Activated CD8-positive, alpha-beta memory T cell treated with anti-CD3 and anti-CD28 coated beads for 4 hours (primary cell): ENCODE measurements around the gene AP3M1.

ENCODE experiments used
- DNase-seq, 2 donors: peaks; one replicate each; pipeline ENCODE4 v3.0.0-alpha.2; 2020; ENCODE audit warnings: low read depth in 2 of 2

Gene AP3M1

DNA sequence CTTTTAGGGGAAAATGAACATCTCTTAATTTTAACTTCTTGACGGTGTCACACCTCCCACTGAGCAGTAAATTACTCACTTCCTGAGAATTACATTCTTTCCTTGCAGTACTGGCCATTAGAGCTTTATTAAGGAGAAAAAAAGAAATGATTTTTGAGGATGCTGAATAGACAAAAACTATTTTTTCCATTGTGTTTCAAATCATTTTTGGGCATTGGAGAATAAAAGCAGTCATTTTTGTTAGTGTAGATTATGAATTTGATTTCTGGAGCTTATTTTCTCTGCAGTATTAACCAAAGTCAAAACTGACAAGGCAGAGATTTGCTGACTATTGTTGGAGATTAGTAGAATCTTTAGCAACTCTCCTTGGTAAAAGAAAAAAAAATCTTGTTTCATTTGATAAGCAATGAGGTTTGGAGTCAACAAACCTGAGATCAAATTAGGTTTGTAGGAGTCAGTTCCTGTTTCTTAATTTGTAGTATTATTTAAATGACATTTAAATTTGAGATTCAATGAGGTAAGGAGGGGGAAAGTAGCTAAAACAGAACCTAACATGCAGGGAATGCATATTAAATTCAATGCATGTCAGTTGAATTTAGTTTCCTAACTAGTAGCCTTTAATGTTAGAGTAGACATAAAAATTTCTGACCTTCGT, 70.6 kb downstream of the AP3M1 start:
- no peak for DNase-seq

DNA sequence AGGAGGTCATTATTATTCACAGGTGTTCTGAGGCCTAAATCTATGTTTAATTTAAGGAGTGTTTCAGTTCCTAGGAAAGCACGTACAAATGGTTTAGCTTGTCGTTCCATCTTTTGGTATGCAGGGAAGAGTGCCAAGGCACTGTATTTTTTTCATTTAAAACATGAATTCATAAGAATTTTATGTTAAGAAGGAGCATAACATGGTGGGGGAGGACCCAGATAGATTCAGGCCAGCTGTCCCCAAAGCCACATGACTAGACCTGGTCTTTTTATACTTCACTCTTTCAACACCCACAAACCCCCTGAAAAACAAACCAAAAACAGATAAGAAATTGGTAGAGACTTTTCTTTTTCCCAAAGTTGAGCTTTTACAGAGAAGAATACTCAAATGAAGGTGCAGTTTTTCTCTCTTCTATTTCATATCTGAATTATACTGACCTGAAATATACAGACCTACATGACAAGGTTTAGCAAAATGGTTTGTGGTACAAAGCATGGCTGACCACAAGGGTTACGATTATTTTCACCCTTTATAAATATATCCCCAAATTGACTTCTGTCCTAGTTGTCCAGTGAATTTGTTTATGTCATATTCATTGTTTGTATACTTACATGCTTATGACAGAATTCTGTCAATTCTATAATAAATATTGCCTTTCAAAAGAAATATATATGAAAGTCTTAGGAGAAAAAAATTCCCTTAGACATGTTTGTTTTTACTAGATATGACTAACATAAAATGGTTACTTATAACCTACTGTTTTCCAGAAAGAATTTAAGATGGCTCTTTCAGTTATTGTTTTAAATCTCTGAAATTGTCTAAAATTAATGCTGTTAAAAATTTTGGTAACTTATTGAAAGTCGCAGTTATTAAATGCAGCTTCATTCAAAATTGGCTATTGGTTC, 71.3 kb downstream of the AP3M1 start:
- no peak for DNase-seq

DNA sequence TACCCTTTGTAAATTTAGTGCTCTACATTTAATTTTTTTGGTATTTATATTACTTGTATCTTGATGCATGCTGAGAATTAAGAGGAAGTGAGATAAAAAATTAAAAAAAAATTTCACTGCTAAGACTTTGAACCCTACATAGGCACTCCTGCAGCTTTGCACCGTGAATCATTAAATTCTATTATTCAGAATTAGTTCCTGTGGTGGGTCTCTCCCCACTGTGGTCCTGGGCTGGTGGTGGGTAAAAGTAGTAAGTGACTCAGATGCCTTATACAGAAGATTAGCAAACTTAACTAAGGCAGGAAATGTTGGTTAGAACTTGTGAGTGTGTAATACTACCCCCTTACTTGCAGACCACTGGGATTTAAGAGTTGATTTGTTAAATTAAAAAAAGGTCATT, 72.6 kb downstream of the AP3M1 start:
- peak; percentile 9 to 24 for DNase-seq

DNA sequence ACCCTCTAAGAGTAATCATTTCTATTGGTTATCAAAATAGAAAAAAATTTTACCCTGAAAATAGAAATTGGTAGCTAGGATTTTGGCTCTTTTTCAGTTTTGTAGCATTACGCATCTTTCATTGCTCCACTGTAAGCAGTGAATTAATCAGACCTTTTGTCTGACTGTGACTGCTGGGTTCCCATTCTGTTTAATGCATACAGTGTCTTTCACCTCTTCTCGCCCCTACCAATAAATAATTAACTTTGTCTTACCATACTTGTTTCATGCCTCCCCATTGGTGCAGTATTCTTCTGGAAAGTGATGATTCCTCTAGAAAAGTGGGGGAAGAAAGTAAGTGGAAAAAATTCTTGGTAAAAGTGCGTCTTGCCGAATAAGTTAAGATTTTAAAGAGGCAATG, 73.2 kb downstream of the AP3M1 start:
- DNase-seq: no peak

DNA sequence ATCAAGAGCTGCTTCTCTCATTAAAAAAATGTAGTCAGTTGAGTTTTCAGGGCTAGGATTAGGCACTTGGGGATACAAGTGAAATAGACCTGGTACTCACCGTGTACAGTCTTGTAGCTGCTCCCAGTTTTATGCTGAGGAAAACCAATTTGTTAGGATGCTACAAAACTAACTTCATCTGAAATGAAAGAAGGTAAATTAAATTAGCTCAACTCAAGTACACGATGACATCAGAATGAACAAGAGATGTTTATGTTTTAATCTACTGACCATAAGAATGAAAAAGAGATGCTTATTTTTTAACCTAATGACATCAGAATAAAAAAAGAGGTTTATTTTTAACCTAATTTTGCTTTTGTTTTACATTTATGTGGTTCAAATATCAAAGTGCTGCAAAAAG, 73.7 kb downstream of the AP3M1 start:
- no peak for DNase-seq

DNA sequence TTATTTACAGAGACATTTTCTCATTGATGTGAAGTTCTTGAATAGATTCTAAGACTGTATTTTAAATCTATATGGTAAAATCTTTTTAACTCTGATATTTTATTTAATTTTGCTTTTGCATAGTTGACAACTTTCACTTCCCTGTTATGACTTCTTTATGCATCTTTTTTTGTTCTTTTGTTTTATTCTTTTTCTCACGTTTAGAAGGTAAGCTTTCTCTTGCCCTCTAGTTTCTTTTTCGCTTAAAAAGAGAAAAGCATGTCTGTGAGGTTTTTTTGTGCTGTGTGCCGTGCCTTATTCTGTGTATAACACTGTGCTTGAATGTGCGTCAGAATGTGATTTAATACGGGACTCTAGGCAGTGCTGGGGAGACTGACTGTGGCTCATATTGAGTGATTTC, 74.7 kb downstream of the AP3M1 start:
- no peak for DNase-seq

DNA sequence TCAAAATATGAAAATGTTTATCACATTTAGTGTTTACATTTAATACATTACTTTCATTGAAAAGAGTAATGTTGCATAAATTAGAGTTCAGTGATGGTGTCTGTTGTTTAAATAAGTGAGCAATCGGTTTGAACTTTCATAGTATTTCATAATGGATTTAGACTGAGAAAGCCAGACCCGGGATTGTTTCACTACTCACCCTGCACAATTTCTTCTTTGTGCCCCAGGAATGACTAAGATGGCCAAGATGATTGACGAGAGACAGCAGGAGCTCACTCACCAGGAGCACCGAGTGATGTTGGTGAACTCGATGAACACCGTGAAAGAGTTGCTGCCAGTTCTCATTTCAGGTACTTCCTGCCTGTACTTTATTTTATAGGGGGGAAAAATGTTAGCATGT, 78.1 kb downstream of the AP3M1 start:
- no peak for DNase-seq

DNA sequence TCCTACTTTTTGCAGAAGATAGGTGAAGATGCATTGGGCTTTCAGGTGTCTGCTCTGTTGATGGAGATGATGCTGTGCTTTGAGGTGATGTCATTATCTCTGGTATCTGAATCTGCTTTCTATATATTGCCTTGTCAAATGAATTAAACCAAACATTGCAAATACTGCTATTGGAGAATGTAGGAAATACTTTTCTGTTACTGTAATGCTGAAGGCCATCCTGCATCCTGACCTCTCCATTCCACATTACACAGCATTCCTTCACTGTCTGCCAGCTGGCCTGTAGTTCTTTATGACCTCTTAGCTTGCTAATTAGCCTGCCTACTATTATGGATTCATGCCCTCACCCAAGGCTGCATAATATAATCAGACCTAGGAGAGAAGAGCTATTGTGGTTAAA, 79.5 kb downstream of the AP3M1 start:
- no peak for DNase-seq
